Activated T-helper 1 cell treated with anti-CD3 and anti-CD28 coated beads, Interleukin-12 subunit alpha, Interleukin-12 subunit beta, Interleukin-2, Interleukin-4 antibody, amounts not matched to agents 30 ng/mL and 10 ng/mL and 1 ng/mL, durations not matched to agents 14 hours and 24 hours and 36 hours (primary cell): ENCODE measurements around the gene NOC3L. TPM values are rescaled to one million over a fixed set of nuclear protein-coding genes. Genes with fewer than 3 reads are reported as not detected.

Experiments used
- DNase-seq: peaks from one replicate; pipeline ENCODE4 v3.0.0; 2021; ENCODE audit warnings: low spot score
- H3K27ac Mint-ChIP-seq: one replicate; pipeline ENCODE4 v1.8.0; 2021; ENCODE audit warnings: mild to moderate bottlenecking, mixed read lengths
- H3K27me3 Mint-ChIP-seq: one replicate; pipeline ENCODE4 v1.8.0; 2022; ENCODE audit warnings: mild to moderate bottlenecking, moderate library complexity, mixed read lengths; ENCODE audit not compliant: insufficient read depth
- H3K36me3 Mint-ChIP-seq: one replicate; pipeline ENCODE4 v1.8.0; 2021; ENCODE audit warnings: low read depth, mixed read lengths
- H3K4me1 Mint-ChIP-seq: one replicate; pipeline ENCODE4 v1.8.0; 2021; ENCODE audit warnings: low read depth, mixed read lengths
- H3K4me3 Mint-ChIP-seq: one replicate; pipeline ENCODE4 v1.8.0; 2021; ENCODE audit warnings: mild to moderate bottlenecking, moderate library complexity, mixed read lengths
- H3K9me3 Mint-ChIP-seq: one replicate; pipeline ENCODE4 v1.8.0; 2021; ENCODE audit warnings: mixed read lengths
- intact Hi-C: fragments of 100-400 bp; cut with micrococcal nuclease; formaldehyde crosslinking; loops from one replicate; pipeline ENCODE4 v1.15.1; 2024
- total RNA-seq: library from RNA; stranded (reverse); gene quantifications from 2 replicates; pipeline ENCODE4 v1.2.3, GENCODE V29; 2022

NOC3L gene, protein sequence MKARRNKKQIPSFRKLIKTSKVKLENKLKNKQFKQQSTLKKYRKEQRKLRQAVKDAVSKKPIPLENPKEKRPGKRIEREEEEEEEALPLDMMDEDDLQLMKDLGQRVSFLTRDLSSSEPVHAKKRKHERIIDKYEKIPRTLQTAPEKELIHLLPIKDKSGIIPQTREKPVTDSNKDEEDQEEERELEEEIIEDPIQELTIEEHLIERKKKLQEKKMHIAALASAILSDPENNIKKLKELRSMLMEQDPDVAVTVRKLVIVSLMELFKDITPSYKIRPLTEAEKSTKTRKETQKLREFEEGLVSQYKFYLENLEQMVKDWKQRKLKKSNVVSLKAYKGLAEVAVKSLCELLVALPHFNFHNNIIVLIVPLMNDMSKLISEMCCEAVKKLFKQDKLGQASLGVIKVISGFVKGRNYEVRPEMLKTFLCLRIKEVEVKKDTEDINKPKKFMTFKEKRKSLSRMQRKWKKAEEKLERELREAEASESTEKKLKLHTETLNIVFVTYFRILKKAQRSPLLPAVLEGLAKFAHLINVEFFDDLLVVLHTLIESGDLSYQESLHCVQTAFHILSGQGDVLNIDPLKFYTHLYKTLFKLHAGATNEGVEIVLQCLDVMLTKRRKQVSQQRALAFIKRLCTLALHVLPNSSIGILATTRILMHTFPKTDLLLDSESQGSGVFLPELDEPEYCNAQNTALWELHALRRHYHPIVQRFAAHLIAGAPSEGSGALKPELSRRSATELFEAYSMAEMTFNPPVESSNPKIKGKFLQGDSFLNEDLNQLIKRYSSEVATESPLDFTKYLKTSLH
- total RNA-seq, result 47.7 and 47.8 TPM in 2 replicates

DNA sequence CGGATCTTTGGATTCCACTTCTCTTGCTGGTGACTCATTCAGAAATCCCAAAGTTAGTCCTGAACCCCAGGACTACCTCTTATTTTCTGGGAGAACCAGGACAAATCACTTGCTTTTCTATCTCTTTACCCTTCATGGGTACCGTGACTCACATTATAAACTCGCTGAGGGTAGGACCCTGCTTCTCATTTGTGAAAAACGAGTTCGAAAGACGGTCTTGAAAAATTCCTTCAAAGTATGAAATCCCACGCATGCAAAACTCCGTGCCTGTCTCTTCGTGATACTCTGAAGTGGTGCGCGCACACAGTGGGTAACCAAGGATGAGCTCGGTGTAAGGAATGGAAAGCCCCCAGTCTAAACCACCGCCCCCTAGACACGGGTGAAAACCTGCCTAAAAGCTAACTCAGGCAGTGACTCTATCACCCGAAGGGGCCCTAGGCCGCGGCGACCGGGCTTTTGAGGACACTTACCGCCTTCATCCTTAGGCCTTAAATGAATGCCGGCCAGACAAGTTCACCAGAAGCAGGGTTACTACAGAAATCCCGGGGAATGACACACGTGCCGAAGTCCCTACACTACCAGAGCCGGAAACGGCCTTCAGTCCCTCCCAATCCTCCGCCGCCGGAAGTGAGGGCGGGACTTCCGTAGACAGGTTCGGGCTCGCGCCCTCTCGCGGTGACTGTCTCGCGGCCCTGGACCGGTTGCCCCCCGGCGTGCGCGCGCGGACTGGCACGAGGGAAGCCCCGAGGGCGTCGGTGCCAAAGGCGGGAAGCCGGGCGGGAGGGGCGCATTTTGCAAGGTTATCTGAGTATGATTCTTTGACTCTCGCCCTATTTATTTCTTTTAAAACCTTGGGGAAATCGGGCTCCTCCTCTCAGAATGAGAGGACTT, at the start of gene NOC3L:
TSS of gene NOC3L (minus strand) at position 580 of the 891 bp plus-strand sequence. CDS start at position 479, 101 bp downstream.
- Mint-ChIP-seq H3K36me3 (peaks cover 22% of the 10 kb centered on the region), H3K27ac (peak within 1 kb of the TSS; percentile 93), H3K4me3 (peak within 1 kb of the TSS; percentile 88), H3K27me3 (peaks cover 10% of the 10 kb centered on the region), H3K4me1 (peaks cover 41% of the 10 kb centered on the region), H3K9me3 (no peaks in the 10 kb centered on the region)
- intact Hi-C loops, result loop anchor here (1.0 to 10.0 kb wide), 10 partner anchors 40 to 1770 kb away; partner anchors contain the start of genes CEP55, FRA10AC1, HELLS and SLC35G1
- peak; percentile 92 for DNase-seq

DNA sequence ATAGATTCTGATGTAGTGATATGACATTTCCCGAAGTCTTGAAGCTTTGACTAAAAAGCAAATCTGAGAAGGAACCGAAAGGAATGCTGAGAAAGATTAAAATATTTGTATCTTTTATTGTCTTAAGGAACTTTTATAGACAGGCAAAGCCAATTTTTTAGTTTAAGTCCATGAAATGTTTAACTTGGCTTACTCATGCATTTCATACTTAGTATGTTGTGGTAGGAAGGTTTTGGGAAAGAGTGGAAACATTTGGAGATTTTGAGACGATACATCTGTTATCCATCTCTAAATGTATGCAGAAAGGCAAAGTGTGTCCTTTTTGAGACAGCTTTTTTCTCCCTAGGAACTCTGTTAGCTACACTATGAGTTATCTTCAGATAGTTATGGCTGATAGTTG, 49.7 kb upstream of the NOC3L start:
- Mint-ChIP-seq H3K27me3 (peaks cover 31% of the 10 kb centered on the region), H3K4me1 (no peaks in the 10 kb centered on the region), H3K4me3 (no peak overlapping the region), H3K27ac (no peak overlapping the region), H3K36me3 (no peaks in the 10 kb centered on the region), H3K9me3 (no peaks in the 10 kb centered on the region)
- DNase-seq, result no peak
- intact Hi-C loops, result no loop called here

DNA sequence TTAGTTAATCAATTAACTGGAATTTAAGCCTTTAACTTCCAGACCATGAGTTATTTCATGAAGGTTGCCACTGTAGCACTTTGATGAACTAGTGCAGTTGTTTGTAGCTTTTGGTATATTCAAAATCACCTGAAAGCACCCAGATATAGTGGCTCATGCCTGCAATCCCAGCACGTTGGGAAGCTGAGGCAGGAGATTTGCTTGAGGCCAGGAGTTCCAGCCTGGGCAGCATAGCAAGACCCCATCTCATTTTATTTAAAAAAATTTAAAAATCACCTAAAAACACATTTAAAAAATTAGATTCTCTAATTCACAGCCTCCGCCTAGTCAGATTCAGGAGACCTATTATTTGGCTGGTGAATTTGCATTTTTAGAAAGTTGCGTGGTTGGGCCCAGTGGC, 48.6 kb upstream of the NOC3L start:
- DNase-seq, result no peak
- H3K9me3 Mint-ChIP-seq, result no peaks in the 10 kb centered on the region
- H3K27ac Mint-ChIP-seq, result no peak overlapping the region
- H3K36me3 Mint-ChIP-seq, result no peaks in the 10 kb centered on the region
- intact Hi-C loops, result no loop called here
- no peaks in the 10 kb centered on the region for H3K4me1 Mint-ChIP-seq
- H3K27me3 Mint-ChIP-seq, result peaks cover 40% of the 10 kb centered on the region
- no peak overlapping the region for H3K4me3 Mint-ChIP-seq

DNA sequence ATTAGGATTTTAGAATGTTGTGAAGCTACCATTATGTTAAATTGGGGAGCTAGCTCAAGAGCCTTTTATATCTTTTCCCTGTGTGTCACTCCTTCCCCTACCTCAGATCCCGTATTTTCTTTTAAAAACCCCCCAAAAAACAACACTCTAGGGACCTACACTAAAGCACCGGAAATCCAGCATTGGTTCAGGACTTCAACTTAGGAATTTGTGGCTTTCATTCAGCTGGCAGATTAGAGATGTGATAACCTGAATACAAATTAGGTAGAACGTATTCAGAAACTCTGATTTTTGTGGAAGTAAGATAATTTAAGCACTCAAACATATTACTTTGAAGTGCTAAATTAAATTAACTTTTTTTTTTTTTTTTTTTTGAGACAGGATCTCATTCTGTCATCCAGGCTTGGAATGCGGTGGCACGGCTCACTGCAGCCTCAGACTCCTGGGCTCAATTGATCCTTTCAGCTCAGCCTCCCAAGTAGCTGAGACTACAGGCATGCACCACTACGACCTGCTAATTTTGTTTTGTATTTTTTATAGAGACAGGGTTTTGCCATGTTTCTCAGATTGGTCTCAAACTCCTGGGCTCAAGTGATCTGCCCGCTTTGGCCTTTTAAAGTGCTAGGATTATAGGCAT, 46.4 kb upstream of the NOC3L start:
- no peaks in the 10 kb centered on the region for H3K9me3 Mint-ChIP-seq
- intact Hi-C loops, result no loop called here
- H3K27ac Mint-ChIP-seq, result no peak overlapping the region
- H3K36me3 Mint-ChIP-seq, result no peaks in the 10 kb centered on the region
- no peak for DNase-seq
- H3K4me1 Mint-ChIP-seq, result no peaks in the 10 kb centered on the region
- H3K4me3 Mint-ChIP-seq, result no peak overlapping the region
- peaks cover 61% of the 10 kb centered on the region for H3K27me3 Mint-ChIP-seq

DNA sequence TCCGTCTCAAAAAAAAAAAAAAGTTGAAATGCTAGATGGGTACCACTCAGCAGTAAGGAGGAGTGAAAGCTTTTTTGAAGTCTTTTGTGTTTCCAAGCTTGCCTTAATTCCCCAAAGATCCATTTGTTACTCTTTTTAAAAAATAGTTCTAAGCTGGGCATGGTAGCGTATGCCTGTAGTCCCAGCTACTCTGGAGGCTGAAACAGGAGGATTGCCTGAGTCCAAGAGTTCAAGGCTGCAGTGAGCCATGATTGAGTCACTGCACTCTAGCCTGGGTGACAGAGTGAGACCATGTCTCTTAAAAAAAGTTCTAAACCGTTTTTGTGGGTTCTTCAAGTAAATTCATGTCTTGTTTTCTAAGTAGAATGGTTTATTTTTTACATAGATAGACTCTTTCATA, 44.9 kb upstream of the NOC3L start:
- no peak for DNase-seq
- no peaks in the 10 kb centered on the region for H3K9me3 Mint-ChIP-seq
- intact Hi-C loops, result no loop called here
- H3K4me3 Mint-ChIP-seq, result no peak overlapping the region
- H3K4me1 Mint-ChIP-seq, result peaks cover 4% of the 10 kb centered on the region
- H3K27ac Mint-ChIP-seq, result no peak overlapping the region
- no peaks in the 10 kb centered on the region for H3K36me3 Mint-ChIP-seq
- H3K27me3 Mint-ChIP-seq, result peaks cover 65% of the 10 kb centered on the region

DNA sequence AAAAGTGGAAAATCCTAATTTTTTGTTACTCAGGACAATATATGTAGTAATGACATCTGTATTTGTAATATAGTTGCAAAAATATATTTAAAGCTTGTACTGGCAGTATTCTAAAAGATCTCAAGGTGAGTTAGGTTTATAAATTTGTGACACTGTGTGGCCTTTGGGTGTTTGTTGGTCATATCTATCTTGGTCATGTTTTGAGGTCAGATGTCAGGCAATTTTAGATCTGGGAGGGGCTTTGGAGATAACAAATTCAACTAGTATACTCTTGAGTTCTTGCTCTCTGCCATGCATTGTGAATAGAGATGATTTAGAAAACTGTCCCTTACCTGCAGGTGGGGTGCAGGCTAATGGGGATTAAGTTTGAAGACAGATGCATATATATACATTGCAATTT, 42.7 kb upstream of the NOC3L start:
- DNase-seq, result no peak
- H3K9me3 Mint-ChIP-seq, result no peaks in the 10 kb centered on the region
- H3K27ac Mint-ChIP-seq, result no peak overlapping the region
- intact Hi-C loops, result no loop called here
- H3K4me3 Mint-ChIP-seq, result no peak overlapping the region
- H3K36me3 Mint-ChIP-seq, result no peaks in the 10 kb centered on the region
- H3K4me1 Mint-ChIP-seq, result peaks cover 4% of the 10 kb centered on the region
- H3K27me3 Mint-ChIP-seq, result peaks cover 72% of the 10 kb centered on the region

DNA sequence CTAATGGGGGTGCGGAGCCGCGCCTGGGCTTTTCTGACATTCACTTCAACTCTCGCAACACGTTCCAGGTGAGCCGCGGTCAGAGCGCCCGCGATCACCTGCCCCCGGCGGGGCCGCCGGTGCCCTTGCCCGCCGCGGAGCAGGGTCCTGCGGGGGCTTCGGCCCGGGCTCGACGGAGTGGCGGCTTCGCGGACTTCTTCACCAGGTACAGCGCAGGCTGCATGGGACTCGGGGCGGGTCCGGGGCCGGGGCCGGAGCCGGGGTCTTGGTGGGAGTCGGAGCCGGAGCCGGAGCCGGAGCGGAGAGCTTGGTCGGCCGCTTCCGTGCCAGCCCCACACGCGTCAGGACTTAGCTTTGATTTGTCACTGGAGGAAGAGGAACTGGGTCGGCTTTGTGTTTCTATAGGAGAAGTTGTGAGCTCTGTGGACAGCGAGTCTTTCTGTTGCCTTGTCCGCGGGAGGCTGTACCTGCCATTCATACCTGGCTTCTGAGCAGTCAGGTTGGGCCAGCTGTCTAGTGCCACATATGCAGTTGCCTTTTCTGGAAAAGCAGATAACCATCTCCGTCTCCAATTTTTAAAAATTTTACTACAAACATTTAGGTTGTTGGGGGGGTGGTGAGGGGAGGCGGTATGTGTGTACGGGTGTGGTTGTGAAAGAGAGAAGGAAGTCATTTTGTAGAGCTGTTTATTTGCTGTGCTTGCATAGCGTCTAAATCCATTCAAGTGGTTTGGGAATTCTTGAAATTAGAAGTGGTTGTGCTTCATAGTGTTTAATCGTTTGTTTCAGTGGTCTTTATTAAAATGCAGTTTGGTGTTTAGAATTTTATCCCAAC, 40.9 kb upstream of the NOC3L start:
- peaks cover 4% of the 10 kb centered on the region for H3K4me1 Mint-ChIP-seq
- peaks cover 66% of the 10 kb centered on the region for H3K27me3 Mint-ChIP-seq
- no peaks in the 10 kb centered on the region for H3K36me3 Mint-ChIP-seq
- H3K9me3 Mint-ChIP-seq, result no peaks in the 10 kb centered on the region
- DNase-seq, result no peak
- no peak overlapping the region for H3K27ac Mint-ChIP-seq
- H3K4me3 Mint-ChIP-seq, result peak overlapping the region; percentile 82
- intact Hi-C loops, result loop anchor here (2.0 kb wide), 2 partner anchors 41 to 141 kb away; partner anchors contain the start of genes HELLS and NOC3L

DNA sequence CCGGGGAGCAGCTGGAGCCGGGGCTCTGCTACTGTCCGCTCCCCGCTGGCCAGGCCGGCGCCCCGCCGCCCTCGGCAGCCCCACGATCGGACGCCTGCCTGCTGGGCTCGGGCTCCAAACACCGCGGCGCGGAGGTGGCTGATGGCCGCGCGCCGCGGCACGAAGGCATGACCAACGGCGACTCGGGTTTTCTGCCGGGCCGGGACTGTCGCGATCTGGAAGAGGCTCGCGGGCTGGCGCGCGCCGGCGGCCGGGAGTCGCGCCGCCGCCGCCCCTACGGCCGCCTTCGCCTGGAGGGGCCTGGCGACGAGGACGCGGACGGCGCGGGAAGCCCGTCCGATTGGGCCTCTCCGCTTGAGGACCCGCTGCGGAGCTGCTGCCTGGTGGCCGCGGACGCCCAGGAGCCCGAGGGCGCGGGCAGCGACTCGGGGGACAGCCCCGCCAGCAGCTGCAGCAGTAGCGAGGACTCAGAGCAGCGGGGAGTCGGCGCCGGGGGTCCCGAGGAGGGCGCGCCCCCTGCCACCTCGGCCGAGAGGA, 40.2 kb upstream of the NOC3L start:
- DNase-seq, result no peak
- Mint-ChIP-seq H3K4me3 (no peak overlapping the region), H3K27me3 (peaks cover 61% of the 10 kb centered on the region), H3K9me3 (no peaks in the 10 kb centered on the region), H3K4me1 (peaks cover 4% of the 10 kb centered on the region), H3K27ac (no peak overlapping the region), H3K36me3 (no peaks in the 10 kb centered on the region)
- intact Hi-C loops, result loop anchor here (2.0 kb wide), 2 partner anchors 40 to 142 kb away; partner anchors contain the start of genes HELLS and NOC3L

DNA sequence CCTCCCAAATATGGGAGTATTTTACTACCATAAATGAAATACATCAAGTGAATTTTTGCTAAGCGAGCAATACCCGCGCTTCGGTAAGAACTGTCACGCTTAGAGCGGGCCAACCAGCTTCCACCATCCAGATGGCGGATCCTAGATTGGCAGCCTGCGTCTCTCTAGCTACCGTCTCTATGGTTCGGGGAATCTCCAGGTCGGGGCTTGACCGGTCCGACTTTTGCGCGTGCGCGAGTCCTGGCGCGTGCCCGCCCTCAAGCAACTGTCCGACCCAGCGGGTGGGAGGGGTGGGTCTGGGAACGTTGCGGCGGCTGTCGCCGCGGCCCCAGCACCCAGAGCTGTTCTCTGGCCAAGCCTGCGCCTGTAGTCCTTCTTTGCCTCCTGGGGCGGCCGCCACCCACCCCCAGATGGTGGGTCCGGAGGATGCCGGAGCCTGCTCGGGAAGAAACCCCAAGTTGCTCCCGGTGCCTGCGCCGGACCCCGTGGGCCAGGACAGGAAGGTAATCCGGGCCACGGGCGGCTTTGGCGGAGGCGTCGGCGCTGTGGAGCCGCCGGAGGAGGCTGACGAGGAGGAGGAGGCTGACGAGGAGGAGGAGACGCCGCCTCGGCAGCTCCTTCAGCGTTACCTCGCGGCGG, 39.6 kb upstream of the NOC3L start, which contains the start of gene TBC1D12:
TSS of gene TBC1D12 (plus strand) at position 338 of the 639 bp plus-strand sequence. CDS start at position 411, 73 bp downstream.
- Mint-ChIP-seq H3K4me1 (peaks cover 4% of the 10 kb centered on the region), H3K4me3 (peak within 1 kb of the TSS; percentile 62), H3K27ac (no peak within 1 kb of the TSS), H3K36me3 (no peaks in the 10 kb centered on the region), H3K9me3 (no peaks in the 10 kb centered on the region), H3K27me3 (peaks cover 60% of the 10 kb centered on the region)
- intact Hi-C loops, result loop anchor here (2.0 kb wide), 2 partner anchors 40 to 142 kb away; partner anchors contain the start of genes HELLS and NOC3L
- DNase-seq, result peak; percentile 16

DNA sequence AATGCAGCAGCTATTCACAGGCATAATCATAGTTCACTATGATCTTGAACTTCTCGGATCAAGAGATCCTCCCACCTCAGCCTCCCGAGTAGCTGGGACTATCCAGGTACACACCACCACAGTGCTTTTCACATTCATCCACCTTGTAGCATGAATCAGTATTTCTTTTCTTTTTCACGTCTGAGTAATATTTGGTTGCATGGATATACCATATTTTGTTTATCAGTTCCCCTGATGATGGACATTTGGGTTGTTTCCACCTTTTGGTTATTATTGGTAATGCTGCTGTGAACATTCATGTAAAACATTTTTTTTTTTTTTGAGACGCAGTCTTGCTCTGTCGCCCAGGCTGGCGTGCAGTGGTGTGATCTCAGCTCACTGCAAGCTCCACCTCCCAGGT, 36.0 kb upstream of the NOC3L start:
- no peak for DNase-seq
- Mint-ChIP-seq H3K36me3 (no peaks in the 10 kb centered on the region), H3K27me3 (peaks cover 30% of the 10 kb centered on the region), H3K4me1 (peaks cover 2% of the 10 kb centered on the region), H3K27ac (no peak overlapping the region), H3K9me3 (no peaks in the 10 kb centered on the region), H3K4me3 (no peak overlapping the region)
- intact Hi-C loops, result no loop called here
